Loucy (cell line): ENCODE results near the gene SLC44A1.

Source experiments
- H2AFZ ChIP-seq: fragments of 200-600 bp; sonication (generic); 2 replicates; pipeline ENCODE4 v1.6.0; 2016; ENCODE audit warnings: antibody characterized with exemption, mild to moderate bottlenecking, low read length, moderate library complexity
- H3F3A ChIP-seq: fragments of 200-600 bp; 2 replicates; pipeline ENCODE4 v1.6.0; 2016; ENCODE audit warnings: antibody characterized with exemption, low read depth, mild to moderate bottlenecking
- H3K27me3 ChIP-seq: fragments of 200-600 bp; sonication (generic); 2 replicates; pipeline ENCODE4 v1.6.1; 2014; ENCODE audit warnings: low read length, mild to moderate bottlenecking; ENCODE audit not compliant: insufficient read depth, poor library complexity, severe bottlenecking
- H3K36me3 ChIP-seq: fragments of 200-600 bp; sonication (generic); 2 replicates; pipeline ENCODE4 v1.6.1; 2016; ENCODE audit warnings: low read length; ENCODE audit not compliant: insufficient read depth
- H3K4me1 ChIP-seq: fragments of 200-600 bp; sonication (generic); 2 replicates; pipeline ENCODE4 v1.5.1; 2014; ENCODE audit warnings: low read length, mild to moderate bottlenecking; ENCODE audit not compliant: insufficient read depth, poor library complexity, severe bottlenecking
- H3K4me2 ChIP-seq: fragments of 200-600 bp; sonication (generic); 2 replicates; pipeline ENCODE4 v1.6.0; 2014; ENCODE audit warnings: antibody characterized with exemption, low read length, low read depth, mild to moderate bottlenecking; ENCODE audit not compliant: poor library complexity, severe bottlenecking
- H3K4me3 ChIP-seq: fragments of 200-600 bp; sonication (generic); 2 replicates; pipeline ENCODE4 v1.5.1; 2014; ENCODE audit warnings: low read length, mild to moderate bottlenecking, mixed read lengths; ENCODE audit not compliant: poor library complexity, severe bottlenecking
- H3K79me2 ChIP-seq: fragments of 200-600 bp; sonication (generic); 2 replicates; pipeline ENCODE4 v1.6.1; 2014; ENCODE audit warnings: low read length; ENCODE audit not compliant: insufficient read depth
- H3K9ac ChIP-seq: fragments of 200-600 bp; sonication (generic); 2 replicates; pipeline ENCODE4 v1.6.0; 2014; ENCODE audit warnings: mild to moderate bottlenecking, low read depth, low read length, moderate library complexity; ENCODE audit not compliant: poor library complexity, severe bottlenecking
- H3K9me2 ChIP-seq: fragments of 200-600 bp; sonication (generic); replicated peaks from 2 replicates; pipeline ENCODE4 v1.6.1; 2016; ENCODE audit warnings: low read depth, low read length, mixed read lengths
- H3K9me3 ChIP-seq: fragments of 200-600 bp; sonication (generic); 2 replicates; pipeline ENCODE4 v1.6.1; 2014; ENCODE audit warnings: mild to moderate bottlenecking, antibody characterized with exemption, low read length, low read depth; ENCODE audit not compliant: insufficient read depth
- H4K20me1 ChIP-seq: fragments of 200-600 bp; sonication (generic); 2 replicates; pipeline ENCODE4 v1.6.0; 2014; ENCODE audit warnings: antibody characterized with exemption, low read length, mild to moderate bottlenecking; ENCODE audit not compliant: insufficient read depth, poor library complexity, severe bottlenecking
- EZH2phosphoT487 ChIP-seq: fragments of 200-600 bp; IDR thresholded peaks from 2 replicates; pipeline ENCODE4 v1.6.1; 2018; ENCODE audit warnings: antibody characterized with exemption, mild to moderate bottlenecking, moderate library complexity, borderline replicate concordance
- TF ChIP-seq, protein P1 (sequence below): fragments of 200-600 bp; sonication (generic); conservative IDR thresholded peaks from 2 replicates; pipeline ENCODE4 v1.5.1; 2014; ENCODE audit warnings: mild to moderate bottlenecking, antibody characterized with exemption, low read length

Gene SLC44A1

DNA sequence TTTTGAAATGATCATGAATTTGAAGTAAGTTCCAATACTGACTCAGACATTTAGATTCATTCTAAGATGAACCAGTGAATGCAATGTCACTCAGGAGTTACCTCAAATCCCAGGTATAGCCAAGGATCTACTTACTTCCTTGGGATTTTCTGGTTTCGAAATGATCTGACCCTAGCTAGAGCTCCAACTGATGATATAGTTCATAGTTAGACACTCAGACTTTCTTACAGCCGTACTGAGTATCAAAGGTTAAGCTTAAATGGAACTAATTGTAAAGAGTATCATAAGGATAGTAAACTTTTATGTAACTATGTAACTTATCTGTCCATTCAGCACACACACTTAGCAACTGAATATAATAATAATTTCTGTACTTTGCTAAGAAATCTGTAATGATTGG lies 119.4 kb downstream of the SLC44A1 start:
- no peaks in the 10 kb centered on the region for H3K9me2 ChIP-seq
- H4K20me1 ChIP-seq, result no peaks in the 10 kb centered on the region
- peaks cover 83% of the 10 kb centered on the region for H3K36me3 ChIP-seq
- no peak for TF ChIP-seq EZH2phosphoT487
- TF ChIP-seq, protein P1, sequence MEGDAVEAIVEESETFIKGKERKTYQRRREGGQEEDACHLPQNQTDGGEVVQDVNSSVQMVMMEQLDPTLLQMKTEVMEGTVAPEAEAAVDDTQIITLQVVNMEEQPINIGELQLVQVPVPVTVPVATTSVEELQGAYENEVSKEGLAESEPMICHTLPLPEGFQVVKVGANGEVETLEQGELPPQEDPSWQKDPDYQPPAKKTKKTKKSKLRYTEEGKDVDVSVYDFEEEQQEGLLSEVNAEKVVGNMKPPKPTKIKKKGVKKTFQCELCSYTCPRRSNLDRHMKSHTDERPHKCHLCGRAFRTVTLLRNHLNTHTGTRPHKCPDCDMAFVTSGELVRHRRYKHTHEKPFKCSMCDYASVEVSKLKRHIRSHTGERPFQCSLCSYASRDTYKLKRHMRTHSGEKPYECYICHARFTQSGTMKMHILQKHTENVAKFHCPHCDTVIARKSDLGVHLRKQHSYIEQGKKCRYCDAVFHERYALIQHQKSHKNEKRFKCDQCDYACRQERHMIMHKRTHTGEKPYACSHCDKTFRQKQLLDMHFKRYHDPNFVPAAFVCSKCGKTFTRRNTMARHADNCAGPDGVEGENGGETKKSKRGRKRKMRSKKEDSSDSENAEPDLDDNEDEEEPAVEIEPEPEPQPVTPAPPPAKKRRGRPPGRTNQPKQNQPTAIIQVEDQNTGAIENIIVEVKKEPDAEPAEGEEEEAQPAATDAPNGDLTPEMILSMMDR, result no peak
- H3K9me3 ChIP-seq, result no peaks in the 10 kb centered on the region
- H3K9ac ChIP-seq, result no peak overlapping the region
- H3K79me2 ChIP-seq, result no peaks in the 10 kb centered on the region
- H3K4me1 ChIP-seq, result peaks cover 13% of the 10 kb centered on the region
- H2AFZ ChIP-seq, result no peak overlapping the region
- H3F3A ChIP-seq, result no peaks in the 10 kb centered on the region
- H3K4me2 ChIP-seq, result no peak overlapping the region
- H3K4me3 ChIP-seq, result no peak overlapping the region
- H3K27me3 ChIP-seq, result no peaks in the 10 kb centered on the region

DNA sequence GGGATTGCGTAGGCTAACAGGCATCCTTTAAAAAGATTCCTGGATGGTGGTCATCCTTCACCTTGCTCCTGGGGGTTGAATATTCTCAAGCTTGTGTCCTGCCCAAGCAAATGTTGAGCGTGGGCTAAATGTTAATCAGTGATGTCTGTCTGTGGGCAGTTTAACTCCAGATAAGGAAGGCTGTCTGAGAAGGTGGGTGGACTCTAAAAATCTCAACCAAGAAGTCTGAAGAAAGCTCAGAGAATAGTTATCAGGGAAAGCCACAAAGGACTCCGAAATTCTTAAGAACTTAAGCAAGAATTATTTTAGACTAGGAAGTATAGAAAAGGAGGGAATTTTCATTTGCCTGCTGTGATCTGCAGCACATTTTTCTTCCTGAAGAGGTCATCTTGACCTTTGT lies 125.5 kb downstream of the SLC44A1 start:
- no peak for TF ChIP-seq EZH2phosphoT487
- TF ChIP-seq, protein P1, result no peak
- H2AFZ ChIP-seq, result no peak overlapping the region

DNA sequence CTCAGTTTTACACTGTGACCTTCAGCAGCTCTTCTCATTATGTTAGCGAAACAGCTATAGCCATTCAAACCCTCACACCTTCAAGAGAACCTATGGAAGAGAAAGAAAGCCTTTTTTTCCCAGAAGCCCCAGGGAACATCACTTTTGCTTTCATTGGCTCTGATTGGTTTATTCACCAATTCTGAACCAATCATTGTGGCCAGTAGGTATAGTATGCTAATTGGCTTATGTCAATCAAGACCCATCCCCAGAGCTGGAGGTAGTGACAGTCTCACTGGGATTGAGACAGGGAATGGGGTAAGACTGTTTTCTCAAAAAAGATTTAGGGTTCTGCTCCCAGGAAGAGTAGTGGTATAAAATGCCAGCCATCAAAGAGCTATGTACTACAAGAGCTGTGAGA lies 129.3 kb downstream of the SLC44A1 start:
- no peak overlapping the region for H2AFZ ChIP-seq
- no peak for TF ChIP-seq EZH2phosphoT487
- TF ChIP-seq, protein P1, result no peak
- H3K9me2 ChIP-seq, result no peaks in the 10 kb centered on the region
- no peaks in the 10 kb centered on the region for H3K79me2 ChIP-seq
- no peaks in the 10 kb centered on the region for H4K20me1 ChIP-seq
- no peaks in the 10 kb centered on the region for H3F3A ChIP-seq
- no peaks in the 10 kb centered on the region for H3K9me3 ChIP-seq
- no peak overlapping the region for H3K4me2 ChIP-seq
- H3K9ac ChIP-seq, result no peak overlapping the region
- H3K4me1 ChIP-seq, result peaks cover 5% of the 10 kb centered on the region
- H3K27me3 ChIP-seq, result no peaks in the 10 kb centered on the region
- H3K36me3 ChIP-seq, result peaks cover 43% of the 10 kb centered on the region; the same call in 1 of the 2 replicates
- no peak overlapping the region for H3K4me3 ChIP-seq

More for the DNA sequence above, 125.5 kb downstream of the SLC44A1 start:
- Histone ChIP-seq H3K27me3 (no peaks in the 10 kb centered on the region), H3K9me2 (no peaks in the 10 kb centered on the region), H3K36me3 (peaks cover 55% of the 10 kb centered on the region; the same call in 1 of the 2 replicates), H3K9ac (no peak overlapping the region), H3K9me3 (no peaks in the 10 kb centered on the region), H3K4me1 (peaks cover 5% of the 10 kb centered on the region), H3K4me3 (no peak overlapping the region), H3K4me2 (no peak overlapping the region), H4K20me1 (no peaks in the 10 kb centered on the region), H3F3A (no peaks in the 10 kb centered on the region), H3K79me2 (no peaks in the 10 kb centered on the region)
